Activated B cell treated with CpG ODN at 0.5 μM for 24 hours (primary cell): ENCODE measurements around the gene MXRA5. TPM values are rescaled to one million over a fixed set of nuclear protein-coding genes. Genes with fewer than 3 reads are reported as not detected.
"Not testable (repeated sequence)": the region's sequence is repeated elsewhere in the genome, so short reads cannot be mapped to it uniquely, and the experiment has no call there.

Experiments used
- ATAC-seq: fragments of 200-7000 bp; cut with Tn5 transposase; one replicate; pipeline ENCODE4 v1.10.0; 2021; ENCODE audit warnings: low read depth, mild to moderate bottlenecking, moderate library complexity
- CTCF ChIA-PET: fragments of 350-600 bp; sonication (Branson Sonifier 250); formaldehyde crosslinking; loops from one replicate; lab custom pipeline; 2021; ENCODE audit warnings: antibody characterized with exemption; lab: Charles Lee
- POLR2A ChIA-PET: fragments of 350-600 bp; sonication (Branson Sonifier 250); formaldehyde crosslinking; loops from one replicate; lab custom pipeline; 2021; ENCODE audit warnings: antibody characterized with exemption; lab: Charles Lee
- DNase-seq: peaks from one replicate; pipeline ENCODE4 v3.0.0; 2022
- H3K27ac Mint-ChIP-seq: one replicate; pipeline ENCODE4 v1.8.0; 2020; ENCODE audit warnings: mixed read lengths
- H3K27me3 Mint-ChIP-seq: one replicate; pipeline ENCODE4 v1.8.0; 2021; ENCODE audit warnings: mixed read lengths
- H3K36me3 Mint-ChIP-seq: one replicate; pipeline ENCODE4 v1.8.0; 2021; ENCODE audit warnings: low read depth, mixed read lengths
- H3K4me1 Mint-ChIP-seq: one replicate; pipeline ENCODE4 v1.8.0; 2021; ENCODE audit warnings: mixed read lengths
- H3K4me3 Mint-ChIP-seq: one replicate; pipeline ENCODE4 v1.8.0; 2020; ENCODE audit warnings: mild to moderate bottlenecking, mixed read lengths
- H3K9me3 Mint-ChIP-seq: one replicate; pipeline ENCODE4 v1.8.0; 2020; ENCODE audit warnings: mixed read lengths
- intact Hi-C: fragments of 100-400 bp; cut with micrococcal nuclease; formaldehyde crosslinking; loops from one replicate; pipeline ENCODE4 v1.15.1; 2024
- total RNA-seq: library from RNA; stranded (reverse); gene quantifications from 2 replicates; pipeline ENCODE4 v1.2.3, GENCODE V29; 2022
- TF ChIP-seq, protein P1 (sequence below): fragments of 200-600 bp; IDR thresholded peaks from one replicate; pipeline ENCODE4 v1.8.0; 2022; ENCODE audit warnings: antibody characterized with exemption, mild to moderate bottlenecking

MXRA5 gene
- total RNA-seq, 1 donor from 2014 or later: not detected

DNA sequence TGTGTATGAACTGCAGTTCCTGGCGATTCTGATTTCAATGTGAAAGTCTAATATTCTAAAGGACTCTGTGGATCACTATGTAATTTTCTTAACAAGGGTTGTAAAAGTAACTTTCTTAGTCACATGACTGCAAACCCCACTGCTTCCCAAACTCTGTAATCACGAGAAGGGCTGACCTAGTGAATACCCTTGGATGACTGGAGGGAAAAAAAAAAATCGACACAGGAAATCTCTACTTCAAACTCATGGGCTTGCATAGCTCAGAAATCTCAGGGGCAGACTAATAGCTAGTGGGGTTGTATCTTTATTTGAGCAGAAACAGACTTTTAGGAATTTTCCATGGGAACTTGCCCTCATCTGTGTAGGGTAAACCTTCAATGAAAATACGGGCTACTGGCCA, 4.8 kb upstream of the MXRA5 start:
- H3K4me3 Mint-ChIP-seq: no peak overlapping the region
- ChIA-PET POLR2A (no interaction called here), CTCF (no interaction called here)
- intact Hi-C loops: no loop called here
- ATAC-seq: no peak
- no peaks in the 10 kb centered on the region for H3K4me1 Mint-ChIP-seq
- peaks cover 2% of the 10 kb centered on the region for H3K27me3 Mint-ChIP-seq
- TF ChIP-seq, protein P1, sequence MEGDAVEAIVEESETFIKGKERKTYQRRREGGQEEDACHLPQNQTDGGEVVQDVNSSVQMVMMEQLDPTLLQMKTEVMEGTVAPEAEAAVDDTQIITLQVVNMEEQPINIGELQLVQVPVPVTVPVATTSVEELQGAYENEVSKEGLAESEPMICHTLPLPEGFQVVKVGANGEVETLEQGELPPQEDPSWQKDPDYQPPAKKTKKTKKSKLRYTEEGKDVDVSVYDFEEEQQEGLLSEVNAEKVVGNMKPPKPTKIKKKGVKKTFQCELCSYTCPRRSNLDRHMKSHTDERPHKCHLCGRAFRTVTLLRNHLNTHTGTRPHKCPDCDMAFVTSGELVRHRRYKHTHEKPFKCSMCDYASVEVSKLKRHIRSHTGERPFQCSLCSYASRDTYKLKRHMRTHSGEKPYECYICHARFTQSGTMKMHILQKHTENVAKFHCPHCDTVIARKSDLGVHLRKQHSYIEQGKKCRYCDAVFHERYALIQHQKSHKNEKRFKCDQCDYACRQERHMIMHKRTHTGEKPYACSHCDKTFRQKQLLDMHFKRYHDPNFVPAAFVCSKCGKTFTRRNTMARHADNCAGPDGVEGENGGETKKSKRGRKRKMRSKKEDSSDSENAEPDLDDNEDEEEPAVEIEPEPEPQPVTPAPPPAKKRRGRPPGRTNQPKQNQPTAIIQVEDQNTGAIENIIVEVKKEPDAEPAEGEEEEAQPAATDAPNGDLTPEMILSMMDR: no peak
- H3K9me3 Mint-ChIP-seq: peaks cover 4% of the 10 kb centered on the region
- no peak overlapping the region for H3K27ac Mint-ChIP-seq
- DNase-seq: no peak
- H3K36me3 Mint-ChIP-seq: no peaks in the 10 kb centered on the region

DNA sequence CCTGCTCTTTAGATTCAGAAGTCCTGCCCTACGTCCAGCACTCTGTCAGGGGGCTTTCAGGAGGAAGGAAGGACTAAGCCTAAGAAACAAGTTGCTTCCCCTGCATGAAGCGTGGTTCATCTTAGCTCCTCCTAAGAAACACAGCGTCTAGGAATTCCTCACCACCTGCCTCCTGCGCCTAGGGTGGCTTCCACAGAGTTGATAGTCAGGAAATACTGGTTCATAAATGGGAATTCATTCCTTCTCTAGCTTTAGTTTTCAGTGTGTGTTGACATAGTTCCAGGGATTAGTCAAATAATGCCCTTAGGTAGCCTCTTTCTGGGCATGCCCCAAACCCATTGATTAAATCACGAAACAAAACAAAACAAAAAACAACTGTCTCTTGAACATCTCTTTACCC, 1.7 kb upstream of the MXRA5 start:
- Mint-ChIP-seq H3K27ac (no peak overlapping the region), H3K4me3 (no peak overlapping the region), H3K9me3 (peaks cover 4% of the 10 kb centered on the region), H3K4me1 (no peaks in the 10 kb centered on the region), H3K36me3 (no peaks in the 10 kb centered on the region), H3K27me3 (peaks cover 7% of the 10 kb centered on the region)
- DNase-seq: no peak
- CTCF ChIA-PET: no interaction called here
- TF ChIP-seq, protein P1: no peak
- intact Hi-C loops: no loop called here
- POLR2A ChIA-PET: no interaction called here
- ATAC-seq: no peak

DNA sequence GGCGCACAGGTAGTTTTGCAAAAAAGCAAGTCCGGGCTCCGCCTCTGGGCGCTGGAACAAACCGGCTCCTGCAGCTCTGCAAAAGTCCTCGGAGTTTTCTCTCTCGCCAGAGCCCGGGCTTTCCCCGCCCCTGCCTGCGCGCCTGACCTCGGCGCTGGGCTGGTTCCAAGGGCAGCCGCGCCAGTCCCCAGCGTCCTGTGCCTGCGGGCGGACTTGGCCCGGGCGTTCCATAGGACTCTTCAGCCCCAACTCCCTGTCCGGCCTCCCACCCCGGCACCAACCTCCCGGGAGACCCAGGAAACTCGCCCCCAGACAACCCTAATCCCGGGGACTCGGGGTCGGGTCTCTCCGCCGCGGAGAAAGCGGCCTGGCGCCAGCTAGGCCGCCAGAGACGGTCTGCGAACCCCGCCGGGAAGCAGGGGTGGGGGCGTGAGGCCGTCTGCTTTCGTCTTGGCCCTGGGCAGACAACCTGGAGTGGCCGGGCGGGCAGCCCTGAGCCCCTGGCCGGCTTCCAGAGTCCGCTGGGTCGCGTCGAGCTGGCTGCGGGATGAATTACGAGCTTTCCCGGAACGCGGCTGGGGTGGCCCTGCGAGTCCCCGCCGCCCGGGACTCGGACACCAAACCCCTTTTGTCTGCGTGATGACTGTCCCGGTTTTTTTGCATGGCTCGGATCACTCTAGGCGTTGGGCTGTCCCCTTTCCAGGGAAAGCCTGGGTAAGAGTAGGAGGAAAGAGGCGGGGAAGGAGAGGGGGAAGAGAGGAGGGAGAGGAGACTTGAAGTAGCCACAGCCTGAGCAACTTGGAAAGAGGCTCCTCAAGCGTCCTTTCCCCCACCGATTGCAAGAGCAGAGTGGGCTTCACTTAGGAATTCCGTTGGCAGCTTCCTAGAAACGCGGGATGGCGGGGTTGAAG, 916 bp downstream of the MXRA5 start:
- ATAC-seq (no peak), DNase-seq (no peak)
- TF ChIP-seq, protein P1: no peak
- Mint-ChIP-seq H3K4me3 (no peak overlapping the region), H3K9me3 (peaks cover 4% of the 10 kb centered on the region), H3K4me1 (no peaks in the 10 kb centered on the region), H3K27me3 (peaks cover 7% of the 10 kb centered on the region), H3K36me3 (no peaks in the 10 kb centered on the region), H3K27ac (no peak overlapping the region)
- intact Hi-C loops: no loop called here
- ChIA-PET POLR2A (no interaction called here), CTCF (no interaction called here)

DNA sequence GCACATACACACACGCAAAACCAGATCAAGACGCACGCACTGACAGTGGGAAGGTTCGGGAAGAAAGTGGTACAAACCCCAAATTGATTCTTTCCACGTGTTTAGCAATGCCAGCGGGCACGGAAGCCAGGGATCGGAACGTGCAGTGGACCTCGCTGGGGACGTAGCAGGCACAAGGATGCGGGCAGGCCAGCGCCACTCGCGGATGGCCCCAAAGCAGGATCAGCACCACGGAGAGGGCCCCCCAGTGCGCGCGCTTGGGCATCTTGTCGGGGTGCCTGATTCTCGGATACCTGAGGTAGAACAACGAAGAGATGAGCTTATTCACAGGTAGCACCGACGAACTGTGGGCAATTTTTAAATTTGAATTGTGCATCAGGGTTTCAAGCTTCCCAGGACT, 2.9 kb downstream of the MXRA5 start:
- H3K36me3 Mint-ChIP-seq, intact Hi-C loops, H3K9me3 Mint-ChIP-seq, ATAC-seq, POLR2A ChIA-PET, DNase-seq, H3K4me3 Mint-ChIP-seq, H3K4me1 Mint-ChIP-seq, H3K27me3 Mint-ChIP-seq, H3K27ac Mint-ChIP-seq, CTCF ChIA-PET: not testable (repeated sequence)

DNA sequence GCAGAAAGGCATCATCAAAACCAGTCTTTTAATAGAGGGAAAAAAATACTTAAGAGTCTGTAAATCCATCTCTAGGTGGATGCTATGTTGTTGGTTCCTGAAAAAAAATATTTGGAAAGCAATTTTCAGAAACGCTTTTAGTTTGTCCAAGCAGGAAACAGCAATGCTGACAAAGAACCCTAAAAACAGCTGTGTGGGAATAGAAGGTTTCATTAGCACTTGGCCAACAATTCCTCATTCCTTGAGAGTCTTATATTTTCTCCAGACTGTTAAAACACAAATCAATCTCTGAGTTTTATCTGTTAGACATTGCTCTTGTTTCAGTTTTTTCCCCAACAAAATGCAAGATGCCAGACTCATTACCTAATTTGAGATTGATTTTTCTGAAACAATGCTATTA, 6.4 kb downstream of the MXRA5 start:
- peaks cover 3% of the 10 kb centered on the region for H3K27me3 Mint-ChIP-seq

More for the DNA sequence above, 6.4 kb downstream of the MXRA5 start:
- intact Hi-C loops: no loop called here
- ATAC-seq: no peak
- H3K4me3 Mint-ChIP-seq: no peak overlapping the region
- CTCF ChIA-PET: no interaction called here
- POLR2A ChIA-PET: no interaction called here
- no peaks in the 10 kb centered on the region for H3K4me1 Mint-ChIP-seq
- H3K27ac Mint-ChIP-seq: no peak overlapping the region
- TF ChIP-seq, protein P1: no peak
- no peak for DNase-seq
- no peaks in the 10 kb centered on the region for H3K36me3 Mint-ChIP-seq
- no peaks in the 10 kb centered on the region for H3K9me3 Mint-ChIP-seq
